DND-41 (cell line): ENCODE measurements around the gene GLI2.

Experiments
- EZH2 ChIP-seq: IDR thresholded peaks from 3 replicates; pipeline ENCODE4 v1.6.1; 2012; ENCODE audit warnings: borderline replicate concordance, low read depth, mild to moderate bottlenecking, moderate library complexity, low read length, inconsistent platforms; ENCODE audit not compliant: severe bottlenecking
- TF ChIP-seq, protein P1 (sequence below): IDR thresholded peaks from 2 replicates; pipeline ENCODE4 v1.5.1; 2012; ENCODE audit warnings: borderline replicate concordance, low read length, moderate library complexity, mild to moderate bottlenecking; ENCODE audit not compliant: poor library complexity, severe bottlenecking; ENCODE audit errors: extremely low read depth

- TF ChIP-seq, protein P1, sequence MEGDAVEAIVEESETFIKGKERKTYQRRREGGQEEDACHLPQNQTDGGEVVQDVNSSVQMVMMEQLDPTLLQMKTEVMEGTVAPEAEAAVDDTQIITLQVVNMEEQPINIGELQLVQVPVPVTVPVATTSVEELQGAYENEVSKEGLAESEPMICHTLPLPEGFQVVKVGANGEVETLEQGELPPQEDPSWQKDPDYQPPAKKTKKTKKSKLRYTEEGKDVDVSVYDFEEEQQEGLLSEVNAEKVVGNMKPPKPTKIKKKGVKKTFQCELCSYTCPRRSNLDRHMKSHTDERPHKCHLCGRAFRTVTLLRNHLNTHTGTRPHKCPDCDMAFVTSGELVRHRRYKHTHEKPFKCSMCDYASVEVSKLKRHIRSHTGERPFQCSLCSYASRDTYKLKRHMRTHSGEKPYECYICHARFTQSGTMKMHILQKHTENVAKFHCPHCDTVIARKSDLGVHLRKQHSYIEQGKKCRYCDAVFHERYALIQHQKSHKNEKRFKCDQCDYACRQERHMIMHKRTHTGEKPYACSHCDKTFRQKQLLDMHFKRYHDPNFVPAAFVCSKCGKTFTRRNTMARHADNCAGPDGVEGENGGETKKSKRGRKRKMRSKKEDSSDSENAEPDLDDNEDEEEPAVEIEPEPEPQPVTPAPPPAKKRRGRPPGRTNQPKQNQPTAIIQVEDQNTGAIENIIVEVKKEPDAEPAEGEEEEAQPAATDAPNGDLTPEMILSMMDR, result no peak
- TF ChIP-seq EZH2, result no peak
Measured at GRCh38 chr2:120783371-120783791, 47.7 kb downstream of the GLI2 start.
